ENCODE results near the gene DBF4B. TPM values are rescaled to one million over a fixed set of nuclear protein-coding genes. Genes with fewer than 3 reads are reported as not detected.

The DBF4B gene
- polyA plus RNA-seq, 1 of the 3 experiments (the other 2 are of a cell fraction), result 8.3 TPM

- no peaks in the 10 kb centered on the region for H3K4me1 ChIP-seq (ENCODE audit: control insufficient read depth in 1 of 2, insufficient read depth in 2 of 2, low read depth in 1 of 2, low read length in 1 of 2)
- DNase-seq, result no peak
- H3K4me3 ChIP-seq (ENCODE audit: low read depth in 2 of 2, low read length in 1 of 2), result no peak overlapping the region
- no peak overlapping the region for H3K9ac ChIP-seq
- H3K79me2 ChIP-seq (ENCODE audit: insufficient read depth), result no peaks in the 10 kb centered on the region
- H3K36me3 ChIP-seq (replicated peaks in 1 of 2; ENCODE audit: control insufficient read depth in 1 of 2, insufficient read depth in 2 of 2, low read length in 1 of 2), result peaks cover 0 to 7% of the 10 kb centered on the region in 2 experiments
- H3K9me3 ChIP-seq, result no peaks in the 10 kb centered on the region
- CTCF ChIA-PET, result interaction anchor here (0.9 to 1.4 kb wide), 3 partner anchors 8 to 204 kb away, joined by 3 to 5 read pairs (median 4); partner anchors contain the start of gene ADAM11
- WGBS (ENCODE audit: low lambda C conversion rate), result 92% methylated on average over 12 of the region's 12 CpGs
- H3K4me2 ChIP-seq, result no peak overlapping the region
- no peak overlapping the region for H2AFZ ChIP-seq (ENCODE audit: low read depth)
- no peaks in the 10 kb centered on the region for H4K20me1 ChIP-seq (ENCODE audit: insufficient read depth)
- POLR2A ChIA-PET, result no interaction called here
- no peaks in the 10 kb centered on the region for H3K9me2 ChIP-seq
- H3K27me3 ChIP-seq (ENCODE audit: insufficient read depth), result no peaks in the 10 kb centered on the region
- H3K27ac ChIP-seq (ENCODE audit: low read depth in 2 of 2, low read length in 1 of 2), result no peak overlapping the region
- H3F3A ChIP-seq (replicated peaks; ENCODE audit: insufficient read depth), result no peaks in the 10 kb centered on the region
- TF ChIP-seq MXI1 (IDR thresholded peaks at IDR 0.05; ENCODE audit: low read depth, low read length) (no peak), SMC3 (IDR thresholded peaks at IDR 0.05; ENCODE audit: low read depth, low read length) (no peak), REST (IDR thresholded peaks at IDR 0.05; ENCODE audit: low read depth, low read length) (no peak), IRF3 (IDR thresholded peaks at IDR 0.05; ENCODE audit: low read depth, low read length) (no peak), EZH2phosphoT487 (IDR thresholded peaks at IDR 0.05; ENCODE audit: borderline replicate concordance, low read depth) (no peak), POLR2AphosphoS5 (IDR thresholded peaks at IDR 0.05; ENCODE audit: low read depth, low read length) (no peak), EP300 (IDR thresholded peaks at IDR 0.05; ENCODE audit: borderline replicate concordance in 1 of 2, low read depth in 1 of 2, low read length in 1 of 2) (no peak), TCF12 (IDR thresholded peaks at IDR 0.05) (no peak), ZBTB33 (IDR thresholded peaks at IDR 0.05; ENCODE audit: borderline replicate concordance, low read depth) (no peak), RFX5 (IDR thresholded peaks at IDR 0.05; ENCODE audit: low read length) (no peak), CHD2 (IDR thresholded peaks at IDR 0.05; ENCODE audit: low read length, partially characterized antibody) (no peak), MAX (IDR thresholded peaks at IDR 0.05; ENCODE audit: low read depth) (no peak), FOXM1 (IDR thresholded peaks at IDR 0.05; ENCODE audit: low read depth) (no peak)
These were observed 28.2 kb downstream of the DBF4B start for GRCh38 chr17:44736551-44737240.
